Keratinocyte (primary cell): ENCODE data around the gene CLRN1. TPM values are rescaled to one million over a fixed set of nuclear protein-coding genes. Genes with fewer than 3 reads are reported as not detected.

Source experiments
- DNase-seq: peaks from one replicate; pipeline ENCODE4 v3.0.0-alpha.2; 2011; ENCODE audit warnings: low read depth, missing footprints, low spot score
- FAIRE-seq: peaks from 2 replicates; lab custom pipeline; 2011; peaks lifted over from hg19 to GRCh38; lab: Jason Lieb, UNC
- H2AFZ ChIP-seq: 2 replicates; pipeline ENCODE4 v1.6.0; 2012; ENCODE audit warnings: low read length, control low read depth, inconsistent platforms; ENCODE audit not compliant: control insufficient read depth
- H3K27ac ChIP-seq: 2 replicates; pipeline ENCODE4 v1.5.1; 2011; ENCODE audit warnings: low read length; ENCODE audit not compliant: control insufficient read depth, insufficient read depth
- H3K27me3 ChIP-seq: 3 replicates; pipeline ENCODE4 v1.6.0; 2011; ENCODE audit warnings: low read length; ENCODE audit not compliant: control insufficient read depth, insufficient read depth; ENCODE audit errors: extremely low read depth
- H3K36me3 ChIP-seq, 2 experiments: 2 replicates in 1 of 2; 3 replicates in 1 of 2; pipeline ENCODE4 v1.5.1; 2011; ENCODE audit warnings: low read length in 2 of 2, mild to moderate bottlenecking in 1 of 2; ENCODE audit not compliant: control insufficient read depth in 2 of 2, insufficient read depth in 2 of 2; ENCODE audit errors: extremely low read depth in 1 of 2
- H3K4me1 ChIP-seq: 3 replicates; pipeline ENCODE4 v1.5.1; 2011; ENCODE audit warnings: low read length; ENCODE audit not compliant: control insufficient read depth, insufficient read depth; ENCODE audit errors: extremely low read depth
- H3K4me2 ChIP-seq: 3 replicates; pipeline ENCODE4 v1.6.0; 2011; ENCODE audit warnings: low read depth, low read length; ENCODE audit not compliant: control insufficient read depth, insufficient read depth; ENCODE audit errors: extremely low read depth
- H3K4me3 ChIP-seq, 3 experiments: fragments of 200-600 bp in 1 of 3; sonication (generic) in 1 of 3; 2 replicates in 2 of 3; 3 replicates in 1 of 3; pipeline ENCODE4 v1.5.1; 2011 to 2016; ENCODE audit warnings: low read length in 3 of 3, mild to moderate bottlenecking in 3 of 3, control low read depth in 2 of 3, inconsistent platforms in 1 of 3, low read depth in 1 of 3, mixed read lengths in 1 of 3, mixed run types in 1 of 3, moderate library complexity in 1 of 3; ENCODE audit not compliant: control insufficient read depth in 2 of 3, insufficient read depth in 2 of 3; ENCODE audit errors: extremely low read depth in 1 of 3
- H3K79me2 ChIP-seq: 2 replicates; pipeline ENCODE4 v1.6.0; 2012; ENCODE audit warnings: low read length; ENCODE audit not compliant: control insufficient read depth, insufficient read depth
- H3K9ac ChIP-seq: 3 replicates; pipeline ENCODE4 v1.6.0; 2011; ENCODE audit warnings: low read length; ENCODE audit not compliant: control insufficient read depth, insufficient read depth; ENCODE audit errors: extremely low read depth
- H3K9me1 ChIP-seq: 3 replicates; pipeline ENCODE4 v1.6.0; 2011; ENCODE audit warnings: low read length; ENCODE audit not compliant: control insufficient read depth, insufficient read depth; ENCODE audit errors: extremely low read depth
- H3K9me3 ChIP-seq: 2 replicates; pipeline ENCODE4 v1.5.1; 2012; ENCODE audit warnings: low read depth, low read length; ENCODE audit not compliant: control insufficient read depth
- H4K20me1 ChIP-seq: 3 replicates; pipeline ENCODE4 v1.6.0; 2011; ENCODE audit warnings: low read length; ENCODE audit not compliant: control insufficient read depth, insufficient read depth; ENCODE audit errors: extremely low read depth
- CTCF ChIP-seq, 3 experiments: IDR thresholded peaks in 1 of 3; conservative IDR thresholded peaks in 1 of 3; optimal IDR thresholded peaks in 1 of 3; 2 replicates in 2 of 3; 3 replicates in 1 of 3; pipeline versions ENCODE3 to v1.5.1; 2011; ENCODE audit warnings: low read length in 3 of 3, mild to moderate bottlenecking in 3 of 3, moderate library complexity in 2 of 3, control low read depth in 1 of 3, inconsistent platforms in 1 of 3; ENCODE audit not compliant: insufficient read depth in 2 of 3; ENCODE audit errors: extremely low read depth in 1 of 3
- EZH2 ChIP-seq: IDR thresholded peaks from one replicate; pipeline ENCODE4 v1.6.1; 2012; ENCODE audit warnings: inconsistent platforms, mild to moderate bottlenecking, low read length, moderate library complexity
- dilution Hi-C: fragments of 300-500 bp; cut with MboI; formaldehyde crosslinking; loops from one replicate; pipeline ENCODE4 v1.7.0; 2020; ENCODE audit warnings: low sequenced_read_pairs; ENCODE audit not compliant: extremely low pct_ligation_motif_present
- polyA plus RNA-seq, 5 experiments: library from polyadenylated mRNA; depleted of rRNA in 3 of 5; stranded (reverse) in 3 of 5; stranded (forward) in 1 of 5; unstranded in 1 of 5; fragments of >200 nt; gene quantifications; 1 replicate in 1 of 5; 2 replicates in 3 of 5; 3 replicates in 1 of 5; pipeline versions ENCODE4 v1.2.1 to v1.2.3, GENCODE V29; 2011 to 2012; ENCODE audit warnings: missing spikeins in 2 of 5, low read depth in 1 of 5, low replicate concordance in 1 of 5

CLRN1 gene
- polyA plus RNA-seq, 1 donor (not counting 4 experiments of a cell fraction or from before 2014, with no cell fraction given) = not detected

- H3K4me2 ChIP-seq = no peak overlapping the region
- H3K4me3 ChIP-seq = no peak overlapping the region
- no peaks in the 10 kb centered on the region for H3K9me1 ChIP-seq
- no peak overlapping the region for H3K27ac ChIP-seq
- H3K27me3 ChIP-seq = peaks cover 11% of the 10 kb centered on the region
- no peak overlapping the region for H3K9ac ChIP-seq
- H3K4me1 ChIP-seq = no peaks in the 10 kb centered on the region
- no peaks in the 10 kb centered on the region for H3K9me3 ChIP-seq
- FAIRE-seq = no peak
- no peaks in the 10 kb centered on the region for H3K79me2 ChIP-seq
- H4K20me1 ChIP-seq = no peaks in the 10 kb centered on the region
- dilution Hi-C loops = no loop called here
- TF ChIP-seq CTCF (optimal IDR thresholded peaks at IDR 0.05 in 1 of 3, IDR thresholded peaks at IDR 0.05 in 1 of 3, conservative IDR thresholded peaks at IDR 0.05 in 1 of 3; ENCODE audit: extremely low read depth in 1 of 3, insufficient read depth in 2 of 3, low read length in 3 of 3) (no peak), EZH2 (no peak)
- DNase-seq = no peak
- no peaks in the 10 kb centered on the region for H3K36me3 ChIP-seq
- H2AFZ ChIP-seq = no peak overlapping the region
These were observed 39.0 kb downstream of the CLRN1 start for GRCh38 chr3:150933473-150933995.

GRCh38 chr3:150931745-150932144, 40.8 kb downstream of the CLRN1 start:
- no peaks in the 10 kb centered on the region for H3K79me2 ChIP-seq
- dilution Hi-C loops = no loop called here
- H2AFZ ChIP-seq = no peak overlapping the region
- no peaks in the 10 kb centered on the region for H3K4me1 ChIP-seq
- peaks cover 8% of the 10 kb centered on the region for H3K27me3 ChIP-seq
- H3K9ac ChIP-seq = no peak overlapping the region
- H3K9me1 ChIP-seq = no peaks in the 10 kb centered on the region
- no peaks in the 10 kb centered on the region for H3K36me3 ChIP-seq
- FAIRE-seq (no peak), DNase-seq (no peak)
- TF ChIP-seq EZH2 = no peak
- TF ChIP-seq CTCF (optimal IDR thresholded peaks at IDR 0.05 in 1 of 3, IDR thresholded peaks at IDR 0.05 in 1 of 3, conservative IDR thresholded peaks at IDR 0.05 in 1 of 3; ENCODE audit: extremely low read depth in 1 of 3, insufficient read depth in 2 of 3, low read length in 3 of 3) = no peak
- no peak overlapping the region for H3K4me2 ChIP-seq
- no peaks in the 10 kb centered on the region for H3K9me3 ChIP-seq
- H3K4me3 ChIP-seq = no peak overlapping the region
- H4K20me1 ChIP-seq = no peaks in the 10 kb centered on the region
- H3K27ac ChIP-seq = no peak overlapping the region
